HepG2 (cell line): ENCODE data around the gene TKFC. TPM values are rescaled to one million over a fixed set of nuclear protein-coding genes. Genes with fewer than 3 reads are reported as not detected.
A peak's percentile ranks its signal among the peaks of the same experiment; 100 is the strongest.

Source experiments
- DPF2 ChIP-seq: sonication (generic); formaldehyde crosslinking; IDR thresholded peaks from 2 replicates; pipeline ENCODE4 v1.4.0; 2020; ENCODE audit warnings: mild to moderate bottlenecking, low read depth, missing genetic modification reagents, borderline replicate concordance
- HNRNPL ChIP-seq: fragments of 200-400 bp; formaldehyde crosslinking; IDR thresholded peaks from 2 replicates; pipeline ENCODE4 v1.6.1; 2017; ENCODE audit warnings: mild to moderate bottlenecking, low read depth, low read length
- MNT ChIP-seq: fragments of 450-650 bp; IDR thresholded peaks from 2 replicates; pipeline ENCODE4 v1.6.1; 2016
- NR2F1 ChIP-seq, 2 experiments: fragments of 450-650 bp in 1 of 2; formaldehyde crosslinking in 1 of 2; IDR thresholded peaks; 2 replicates each; pipeline versions ENCODE4 v1.5.0 to v1.6.1; 2016 to 2020; ENCODE audit warnings: mild to moderate bottlenecking in 1 of 2, missing compliant biosample characterization in 1 of 2, missing genetic modification reagents in 1 of 2, moderate library complexity in 1 of 2
- SAFB2 ChIP-seq: sonication (generic); formaldehyde crosslinking; IDR thresholded peaks from 2 replicates; pipeline ENCODE4 v1.5.1; 2020; ENCODE audit warnings: missing genetic modification reagents, low read depth, mild to moderate bottlenecking, borderline replicate concordance
- SIN3A ChIP-seq: IDR thresholded peaks from 2 replicates; pipeline ENCODE4 v1.6.1; 2011; ENCODE audit warnings: low read depth, mild to moderate bottlenecking, control low read depth, low read length, borderline replicate concordance
- SNAPC4 ChIP-seq: sonication (generic); formaldehyde crosslinking; IDR thresholded peaks from 2 replicates; pipeline ENCODE4 v1.4.0; 2020; ENCODE audit warnings: mild to moderate bottlenecking, missing genetic modification reagents
- STAT6 ChIP-seq: sonication (generic); formaldehyde crosslinking; IDR thresholded peaks from 2 replicates; pipeline ENCODE4 v1.4.0; 2020; ENCODE audit warnings: missing genetic modification reagents, mild to moderate bottlenecking, borderline replicate concordance
- ZFP82 ChIP-seq: sonication (generic); formaldehyde crosslinking; IDR thresholded peaks from 2 replicates; pipeline ENCODE4 v1.5.1; 2020; ENCODE audit warnings: mild to moderate bottlenecking, missing genetic modification reagents, borderline replicate concordance
- ZMAT5 ChIP-seq: sonication (generic); formaldehyde crosslinking; IDR thresholded peaks from 2 replicates; pipeline ENCODE4 v1.5.0; 2020; ENCODE audit warnings: mild to moderate bottlenecking, low read depth, missing genetic modification reagents, borderline replicate concordance
- ZNF18 ChIP-seq: sonication (generic); formaldehyde crosslinking; IDR thresholded peaks from 2 replicates; pipeline ENCODE4 v1.8.0; 2022; ENCODE audit warnings: mild to moderate bottlenecking, missing genetic modification reagents; ENCODE audit not compliant: insufficient replicate concordance
- ZNF224 ChIP-seq: sonication (generic); formaldehyde crosslinking; IDR thresholded peaks from 2 replicates; pipeline ENCODE4 v1.5.0; 2020; ENCODE audit warnings: mild to moderate bottlenecking, missing genetic modification reagents
- ZNF446 ChIP-seq: sonication (generic); formaldehyde crosslinking; IDR thresholded peaks from 2 replicates; pipeline ENCODE4 v1.5.0; 2020; ENCODE audit warnings: mild to moderate bottlenecking, missing genetic modification reagents
- ZNF660 ChIP-seq: sonication (generic); formaldehyde crosslinking; IDR thresholded peaks from 2 replicates; pipeline ENCODE4 v1.5.1; 2020; ENCODE audit warnings: mild to moderate bottlenecking, low read depth, missing genetic modification reagents, borderline replicate concordance
- ZSCAN25 ChIP-seq: sonication (generic); formaldehyde crosslinking; IDR thresholded peaks from 2 replicates; pipeline ENCODE4 v1.8.0; 2022; ENCODE audit warnings: mild to moderate bottlenecking, missing genetic modification reagents
- polyA plus RNA-seq, 8 experiments: library from polyadenylated mRNA; depleted of rRNA in 3 of 8; stranded (reverse) in 7 of 8; unstranded in 1 of 8; fragments of >200 nt; fragmentation: Illumina TruSeq in 4 of 8; extraction: Trizol in 4 of 8; gene quantifications; 2 replicates each; pipeline versions ENCODE4 v1.2.1 to v1.2.3, GENCODE V29; 2011 to 2016; ENCODE audit warnings: low read depth in 4 of 8, missing spikeins in 1 of 8, mixed read lengths in 1 of 8; ENCODE audit not compliant: insufficient read depth in 1 of 8
- total RNA-seq, 5 experiments: library from RNA; depleted of rRNA; stranded (reverse); fragments of >200 nt; fragmentation: Illumina TruSeq; extraction: Trizol; gene quantifications; 2 replicates each; pipeline ENCODE4 v1.2.3, GENCODE V29; 2016; ENCODE audit warnings: low read depth in 1 of 5

TKFC gene
- total and polyA plus RNA-seq, 2 of the 13 experiments (the other 11 are each of a cell fraction or from before 2014, with no cell fraction given) = 147 to 197 TPM

GRCh38 chr11:61334434-61335354 lies 1.7 kb downstream of the TKFC start (continued):
- TF ChIP-seq NR2F1 (CRISPR knock-in tag; IDR thresholded peaks at IDR 0.05) = no peak
- no peak for TF ChIP-seq MNT
- no peak for TF ChIP-seq ZSCAN25 (CRISPR knock-in tag)
- no peak for TF ChIP-seq ZNF446
- TF ChIP-seq SNAPC4 = no peak
- TF ChIP-seq SAFB2 (CRISPR knock-in tag) = peak; percentile 55; the same call in 1 of the 2 replicates
- no peak for TF ChIP-seq ZFP82 (CRISPR knock-in tag)
- TF ChIP-seq ZNF660 = no peak
- peak; percentile 76; the same call in 1 of the 2 replicates for TF ChIP-seq ZNF224 (CRISPR knock-in tag)
- no peak; the same call in 1 of the 2 replicates for TF ChIP-seq ZMAT5
- peak; percentile 43; the same call in 1 of the 2 replicates for TF ChIP-seq SIN3A
- no peak for TF ChIP-seq HNRNPL
- peak; percentile 100 for TF ChIP-seq ZNF18
- no peak for TF ChIP-seq STAT6 (CRISPR knock-in tag)
- no peak for TF ChIP-seq DPF2
